HG03097 (cell line): ENCODE results near the gene CNTNAP3.
"Not testable (repeated sequence)": the region's sequence is repeated elsewhere in the genome, so short reads cannot be mapped to it uniquely, and the experiment has no call there.

Experiments
- ATAC-seq: cut with Tn5 transposase; IDR thresholded peaks from one replicate; pipeline ENCODE4 v1.9.1; 2021; ENCODE audit not compliant: unreplicated experiment, low FRiP score

Gene CNTNAP3

GRCh38 chr9:39078621-39079256 lies 209.2 kb downstream of the CNTNAP3 start:
- not testable (repeated sequence) for ATAC-seq

- not testable (repeated sequence) for ATAC-seq
These were observed 214.4 kb downstream of the CNTNAP3 start for GRCh38 chr9:39073537-39073936.

- not testable (repeated sequence) for ATAC-seq
These were observed 220.3 kb downstream of the CNTNAP3 start for GRCh38 chr9:39067683-39068082.

GRCh38 chr9:39062966-39063365 lies 225.0 kb downstream of the CNTNAP3 start:
- not testable (repeated sequence) for ATAC-seq

GRCh38 chr9:39054453-39054852 lies 233.5 kb downstream of the CNTNAP3 start:
- not testable (repeated sequence) for ATAC-seq

- ATAC-seq: not testable (repeated sequence)
These were observed 241.1 kb downstream of the CNTNAP3 start for GRCh38 chr9:39046833-39047232.

- not testable (repeated sequence) for ATAC-seq
These were observed 245.6 kb downstream of the CNTNAP3 start for GRCh38 chr9:39042352-39042803.

GRCh38 chr9:39041774-39042173 lies 246.2 kb downstream of the CNTNAP3 start:
- not testable (repeated sequence) for ATAC-seq

GRCh38 chr9:39039148-39039547 lies 248.8 kb downstream of the CNTNAP3 start:
- not testable (repeated sequence) for ATAC-seq

- not testable (repeated sequence) for ATAC-seq
These were observed 249.7 kb downstream of the CNTNAP3 start for GRCh38 chr9:39038221-39038620.

- ATAC-seq: not testable (repeated sequence)
These were observed 254.1 kb downstream of the CNTNAP3 start for GRCh38 chr9:39033849-39034248.

GRCh38 chr9:39030204-39031019 lies 257.6 kb downstream of the CNTNAP3 start:
- not testable (repeated sequence) for ATAC-seq

GRCh38 chr9:39028855-39029254 lies 259.1 kb downstream of the CNTNAP3 start:
- ATAC-seq: not testable (repeated sequence)

GRCh38 chr9:39028168-39028567 lies 259.8 kb downstream of the CNTNAP3 start:
- not testable (repeated sequence) for ATAC-seq

GRCh38 chr9:39025911-39026588 lies 261.9 kb downstream of the CNTNAP3 start:
- not testable (repeated sequence) for ATAC-seq
